ENCODE data around the gene ADAT1.

- TF ChIP-seq CREB5 (CRISPR knock-in tag; IDR thresholded peaks at IDR 0.05; ENCODE audit: low read depth): no peak
- no peak for TF ChIP-seq CSRNP3 (CRISPR knock-in tag; IDR thresholded peaks at IDR 0.05)
- TF ChIP-seq GLIS3 (CRISPR knock-in tag; IDR thresholded peaks at IDR 0.05): no peak
- TF ChIP-seq PATZ1 (CRISPR knock-in tag; IDR thresholded peaks at IDR 0.05; ENCODE audit: borderline replicate concordance): no peak
- no peak for TF ChIP-seq ZFP3 (CRISPR knock-in tag; IDR thresholded peaks at IDR 0.05)
- TF ChIP-seq CSDC2 (CRISPR knock-in tag; IDR thresholded peaks at IDR 0.05): no peak
- no peak for TF ChIP-seq TCF4 (CRISPR knock-in tag; IDR thresholded peaks at IDR 0.05; ENCODE audit: borderline replicate concordance)
- TF ChIP-seq PPARA (CRISPR knock-in tag; IDR thresholded peaks at IDR 0.05; ENCODE audit: borderline replicate concordance): no peak
- no peak for TF ChIP-seq ESRRG (CRISPR knock-in tag; IDR thresholded peaks at IDR 0.05)
- TF ChIP-seq BACH2 (CRISPR knock-in tag; IDR thresholded peaks at IDR 0.05; ENCODE audit: borderline replicate concordance): no peak
Observed at GRCh38 chr16:75578212-75578611, 44.9 kb downstream of the ADAT1 start.

Data from SK-N-SH treated with all-trans-retinoic acid at 6 μM for 48 hours (cell line).